Measurements from ENCODE around the gene PYROXD2.

Gene PYROXD2

GRCh38 chr10:98456043-98456570 lies 41.1 kb upstream of the PYROXD2 start:
- TF ChIP-seq ZFP30 (CRISPR knock-in tag; IDR thresholded peaks at IDR 0.05) = no peak
- TF ChIP-seq ARNTL (CRISPR knock-in tag; IDR thresholded peaks at IDR 0.05; ENCODE audit: borderline replicate concordance, low read depth) = no peak
- TF ChIP-seq CREB5 (CRISPR knock-in tag; IDR thresholded peaks at IDR 0.05; ENCODE audit: low read depth) = no peak
- TF ChIP-seq ZNF565 (CRISPR knock-in tag; conservative IDR thresholded peaks at IDR 0.05; ENCODE audit: low read depth) = no peak
- TF ChIP-seq RARB (CRISPR knock-in tag; IDR thresholded peaks at IDR 0.05) = no peak
- no peak for ATAC-seq

GRCh38 chr10:98453729-98454128 lies 38.7 kb upstream of the PYROXD2 start:
- no peak for ATAC-seq
- TF ChIP-seq CSDC2 (CRISPR knock-in tag; IDR thresholded peaks at IDR 0.05) = no peak
- no peak for TF ChIP-seq BACH2 (CRISPR knock-in tag; IDR thresholded peaks at IDR 0.05; ENCODE audit: borderline replicate concordance)
- no peak for TF ChIP-seq ZFP30 (CRISPR knock-in tag; IDR thresholded peaks at IDR 0.05)
- TF ChIP-seq POU6F1 (CRISPR knock-in tag; IDR thresholded peaks at IDR 0.05; ENCODE audit: borderline replicate concordance, low read depth) = no peak
- no peak for TF ChIP-seq OSR1 (CRISPR knock-in tag; IDR thresholded peaks at IDR 0.05)
- no peak for TF ChIP-seq ARNTL (CRISPR knock-in tag; IDR thresholded peaks at IDR 0.05; ENCODE audit: borderline replicate concordance, low read depth)
- no peak for TF ChIP-seq PPARA (CRISPR knock-in tag; IDR thresholded peaks at IDR 0.05; ENCODE audit: borderline replicate concordance)
- TF ChIP-seq SNAI2 (CRISPR knock-in tag; IDR thresholded peaks at IDR 0.05) = no peak
- no peak for TF ChIP-seq TSHZ2 (CRISPR knock-in tag; IDR thresholded peaks at IDR 0.05)
- TF ChIP-seq ZC3H10 (CRISPR knock-in tag; IDR thresholded peaks at IDR 0.05) = no peak

GRCh38 chr10:98450618-98451017 lies 35.6 kb upstream of the PYROXD2 start:
- no peak for TF ChIP-seq OSR1 (CRISPR knock-in tag; IDR thresholded peaks at IDR 0.05)
- TF ChIP-seq ESRRG (CRISPR knock-in tag; IDR thresholded peaks at IDR 0.05) = no peak
- TF ChIP-seq CREB5 (CRISPR knock-in tag; IDR thresholded peaks at IDR 0.05; ENCODE audit: low read depth) = no peak
- no peak for TF ChIP-seq CSRNP3 (CRISPR knock-in tag; IDR thresholded peaks at IDR 0.05)
- ATAC-seq = no peak

- no peak for TF ChIP-seq CSRNP3 (CRISPR knock-in tag; IDR thresholded peaks at IDR 0.05)
- TF ChIP-seq CREB5 (CRISPR knock-in tag; IDR thresholded peaks at IDR 0.05; ENCODE audit: low read depth) = no peak
- TF ChIP-seq RARB (CRISPR knock-in tag; IDR thresholded peaks at IDR 0.05) = no peak
- no peak for TF ChIP-seq PPARA (CRISPR knock-in tag; IDR thresholded peaks at IDR 0.05; ENCODE audit: borderline replicate concordance)
- TF ChIP-seq ZC3H10 (CRISPR knock-in tag; IDR thresholded peaks at IDR 0.05) = no peak
- TF ChIP-seq ZNF8 (CRISPR knock-in tag; IDR thresholded peaks at IDR 0.05) = no peak
- no peak for TF ChIP-seq POU6F1 (CRISPR knock-in tag; IDR thresholded peaks at IDR 0.05; ENCODE audit: borderline replicate concordance, low read depth)
These were observed 34.3 kb upstream of the PYROXD2 start for GRCh38 chr10:98449287-98449686.

More at GRCh38 chr10:98449287-98449686, 34.3 kb upstream of the PYROXD2 start:
- ATAC-seq = no peak

Data from SK-N-SH treated with all-trans-retinoic acid at 6 μM for 48 hours (cell line).